ENCODE data around the gene ATG2B. TPM values are rescaled to one million over a fixed set of nuclear protein-coding genes. Genes with fewer than 3 reads are reported as not detected.
A peak's percentile ranks its signal among the peaks of the same experiment; 100 is the strongest.

Gene ATG2B
- total and polyA plus RNA-seq, 9 of the 15 experiments (the other 6 are each of a cell fraction or from before 2014, with no cell fraction given): 0.83 to 12.9 (median 8.7) TPM

- TF ChIP-seq AFF1 (IDR thresholded peaks at IDR 0.05; ENCODE audit: low read depth in 1 of 2, partially characterized antibody in 2 of 2) (peak in 1 of 2 experiments; percentile 66), STAT6 (CRISPR knock-in tag; IDR thresholded peaks at IDR 0.05) (no peak), BHLHE40 (IDR thresholded peaks at IDR 0.05; ENCODE audit: low read length) (no peak), ZNF121 (CRISPR knock-in tag; conservative IDR thresholded peaks at IDR 0.05) (no peak), TBP (optimal IDR thresholded peaks at IDR 0.05; ENCODE audit: low read depth, low read length) (no peak), RB1 (IDR thresholded peaks at IDR 0.05; ENCODE audit: low read depth) (no peak), ETV5 (CRISPR knock-in tag; IDR thresholded peaks at IDR 0.05; ENCODE audit: low read depth) (no peak), USF2 (CRISPR knock-in tag; IDR thresholded peaks at IDR 0.05) (peak; percentile 55), CEBPZ (IDR thresholded peaks at IDR 0.05; ENCODE audit: borderline replicate concordance, low read depth, low read length) (no peak), NR2C2 (CRISPR knock-in tag; IDR thresholded peaks at IDR 0.05) (no peak), NR2C2 (tag; IDR thresholded peaks at IDR 0.05) (no peak), NRF1 (conservative IDR thresholded peaks at IDR 0.05 in 1 of 2, IDR thresholded peaks at IDR 0.05 in 1 of 2) (no peak), ZNF384 (IDR thresholded peaks at IDR 0.05; ENCODE audit: low read depth, low read length) (no peak), NFE2L1 (tag; IDR thresholded peaks at IDR 0.05; ENCODE audit: borderline replicate concordance, low read depth) (no peak), TEAD2 (tag; IDR thresholded peaks at IDR 0.05) (no peak), TRIM24 (IDR thresholded peaks at IDR 0.05) (0 out of 4 replicates have a peak, but pooled peaks of 1 of the 2 experiments have one; percentile 24), PHF20 (IDR thresholded peaks at IDR 0.05; ENCODE audit: partially characterized antibody) (no peak)
Measured at GRCh38 chr14:96368534-96368933, 5.4 kb upstream of the ATG2B start (continued).
